Loucy (cell line): Measurements from ENCODE around the gene ZNF396.

Experiments
- H2AFZ ChIP-seq: fragments of 200-600 bp; sonication (generic); 2 replicates; pipeline ENCODE4 v1.6.0; 2016; ENCODE audit warnings: antibody characterized with exemption, mild to moderate bottlenecking, low read length, moderate library complexity
- H3F3A ChIP-seq: fragments of 200-600 bp; 2 replicates; pipeline ENCODE4 v1.6.0; 2016; ENCODE audit warnings: antibody characterized with exemption, low read depth, mild to moderate bottlenecking
- H3K27me3 ChIP-seq: fragments of 200-600 bp; sonication (generic); 2 replicates; pipeline ENCODE4 v1.6.1; 2014; ENCODE audit warnings: low read length, mild to moderate bottlenecking; ENCODE audit not compliant: insufficient read depth, poor library complexity, severe bottlenecking
- H3K36me3 ChIP-seq: fragments of 200-600 bp; sonication (generic); 2 replicates; pipeline ENCODE4 v1.6.1; 2016; ENCODE audit warnings: low read length; ENCODE audit not compliant: insufficient read depth
- H3K4me1 ChIP-seq: fragments of 200-600 bp; sonication (generic); 2 replicates; pipeline ENCODE4 v1.5.1; 2014; ENCODE audit warnings: low read length, mild to moderate bottlenecking; ENCODE audit not compliant: insufficient read depth, poor library complexity, severe bottlenecking
- H3K4me2 ChIP-seq: fragments of 200-600 bp; sonication (generic); 2 replicates; pipeline ENCODE4 v1.6.0; 2014; ENCODE audit warnings: antibody characterized with exemption, low read length, low read depth, mild to moderate bottlenecking; ENCODE audit not compliant: poor library complexity, severe bottlenecking
- H3K4me3 ChIP-seq: fragments of 200-600 bp; sonication (generic); 2 replicates; pipeline ENCODE4 v1.5.1; 2014; ENCODE audit warnings: low read length, mild to moderate bottlenecking, mixed read lengths; ENCODE audit not compliant: poor library complexity, severe bottlenecking
- H3K79me2 ChIP-seq: fragments of 200-600 bp; sonication (generic); 2 replicates; pipeline ENCODE4 v1.6.1; 2014; ENCODE audit warnings: low read length; ENCODE audit not compliant: insufficient read depth
- H3K9ac ChIP-seq: fragments of 200-600 bp; sonication (generic); 2 replicates; pipeline ENCODE4 v1.6.0; 2014; ENCODE audit warnings: mild to moderate bottlenecking, low read depth, low read length, moderate library complexity; ENCODE audit not compliant: poor library complexity, severe bottlenecking
- H3K9me2 ChIP-seq: fragments of 200-600 bp; sonication (generic); replicated peaks from 2 replicates; pipeline ENCODE4 v1.6.1; 2016; ENCODE audit warnings: low read depth, low read length, mixed read lengths
- H3K9me3 ChIP-seq: fragments of 200-600 bp; sonication (generic); 2 replicates; pipeline ENCODE4 v1.6.1; 2014; ENCODE audit warnings: mild to moderate bottlenecking, antibody characterized with exemption, low read length, low read depth; ENCODE audit not compliant: insufficient read depth
- H4K20me1 ChIP-seq: fragments of 200-600 bp; sonication (generic); 2 replicates; pipeline ENCODE4 v1.6.0; 2014; ENCODE audit warnings: antibody characterized with exemption, low read length, mild to moderate bottlenecking; ENCODE audit not compliant: insufficient read depth, poor library complexity, severe bottlenecking
- CTCF ChIP-seq: fragments of 200-600 bp; sonication (generic); conservative IDR thresholded peaks from 2 replicates; pipeline ENCODE4 v1.5.1; 2014; ENCODE audit warnings: mild to moderate bottlenecking, antibody characterized with exemption, low read length
- EZH2phosphoT487 ChIP-seq: fragments of 200-600 bp; IDR thresholded peaks from 2 replicates; pipeline ENCODE4 v1.6.1; 2018; ENCODE audit warnings: antibody characterized with exemption, mild to moderate bottlenecking, moderate library complexity, borderline replicate concordance

Gene ZNF396

GRCh38 chr18:35326695-35327387 lies 50.3 kb downstream of the ZNF396 start:
- no peaks in the 10 kb centered on the region for H3F3A ChIP-seq
- H3K36me3 ChIP-seq = no peaks in the 10 kb centered on the region
- no peak overlapping the region for H3K9ac ChIP-seq
- H3K79me2 ChIP-seq = no peaks in the 10 kb centered on the region
- H3K4me2 ChIP-seq = no peak overlapping the region
- H3K4me3 ChIP-seq = no peak overlapping the region
- no peaks in the 10 kb centered on the region for H3K4me1 ChIP-seq
- H2AFZ ChIP-seq = no peak overlapping the region
- no peaks in the 10 kb centered on the region for H3K27me3 ChIP-seq
- H3K9me2 ChIP-seq = no peaks in the 10 kb centered on the region
- no peak for TF ChIP-seq CTCF
- TF ChIP-seq EZH2phosphoT487 = no peak
- no peaks in the 10 kb centered on the region for H3K9me3 ChIP-seq
- no peaks in the 10 kb centered on the region for H4K20me1 ChIP-seq

- Histone ChIP-seq H3K9me3 (no peaks in the 10 kb centered on the region), H3K4me3 (no peak overlapping the region), H3F3A (no peaks in the 10 kb centered on the region), H3K79me2 (no peaks in the 10 kb centered on the region), H3K36me3 (no peaks in the 10 kb centered on the region), H3K9me2 (no peaks in the 10 kb centered on the region), H3K27me3 (no peaks in the 10 kb centered on the region), H3K9ac (no peak overlapping the region), H3K4me1 (no peaks in the 10 kb centered on the region), H3K4me2 (no peak overlapping the region), H4K20me1 (no peaks in the 10 kb centered on the region), H2AFZ (no peak overlapping the region)
- TF ChIP-seq CTCF (no peak), EZH2phosphoT487 (no peak)
These were observed 52.0 kb downstream of the ZNF396 start for GRCh38 chr18:35324926-35325655.

GRCh38 chr18:35322486-35323458 lies 54.4 kb downstream of the ZNF396 start:
- Histone ChIP-seq H3K9me2 (no peaks in the 10 kb centered on the region), H2AFZ (no peak overlapping the region), H3K4me1 (no peaks in the 10 kb centered on the region), H3K4me2 (no peak overlapping the region), H3K36me3 (no peaks in the 10 kb centered on the region), H3K79me2 (no peaks in the 10 kb centered on the region), H4K20me1 (no peaks in the 10 kb centered on the region), H3K27me3 (no peaks in the 10 kb centered on the region), H3K9ac (no peak overlapping the region), H3K9me3 (no peaks in the 10 kb centered on the region), H3F3A (no peaks in the 10 kb centered on the region), H3K4me3 (no peak overlapping the region)
- no peak for TF ChIP-seq CTCF
- no peak for TF ChIP-seq EZH2phosphoT487
